OCI-LY1 (cell line): Measurements from ENCODE around the gene RPL19.
A peak's percentile ranks its signal among the peaks of the same experiment; 100 is the strongest.

Experiments
- H2AFZ ChIP-seq: fragments of 200-600 bp; sonication (generic), shearing (Covaris generic); 2 replicates; pipeline ENCODE4 v1.6.0; 2014; ENCODE audit warnings: antibody characterized with exemption, mild to moderate bottlenecking, low read length
- H3F3A ChIP-seq: fragments of 200-600 bp; sonication (generic), shearing (Covaris generic); 2 replicates; pipeline ENCODE4 v1.6.0; 2014; ENCODE audit warnings: mild to moderate bottlenecking, antibody characterized with exemption, low read length, moderate library complexity; ENCODE audit not compliant: insufficient read depth
- H3K27ac ChIP-seq: fragments of 200-600 bp; sonication (generic); 2 replicates; pipeline ENCODE4 v1.5.1; 2014; ENCODE audit warnings: low read length, mixed run types, mild to moderate bottlenecking, low read depth; ENCODE audit not compliant: poor library complexity, severe bottlenecking
- H3K27me3 ChIP-seq: fragments of 200-600 bp; sonication (generic); 2 replicates; pipeline ENCODE4 v1.6.0; 2014; ENCODE audit warnings: antibody characterized with exemption, mild to moderate bottlenecking, low read length, moderate library complexity; ENCODE audit not compliant: insufficient read depth
- H3K36me3 ChIP-seq: fragments of 200-600 bp; sonication (generic); 2 replicates; pipeline ENCODE4 v1.6.1; 2014; ENCODE audit warnings: mild to moderate bottlenecking, antibody characterized with exemption, low read length, moderate library complexity, mixed read lengths; ENCODE audit not compliant: insufficient read depth
- H3K4me1 ChIP-seq: fragments of 200-600 bp; sonication (generic); 2 replicates; pipeline ENCODE4 v1.5.1; 2014; ENCODE audit warnings: mild to moderate bottlenecking, low read length, moderate library complexity; ENCODE audit not compliant: insufficient read depth, severe bottlenecking
- H3K4me2 ChIP-seq: fragments of 200-600 bp; sonication (generic), shearing (Covaris generic); 2 replicates; pipeline ENCODE4 v1.6.1; 2014; ENCODE audit warnings: low read length
- H3K4me3 ChIP-seq: fragments of 200-600 bp; sonication (generic); 2 replicates; pipeline ENCODE4 v1.5.1; 2014; ENCODE audit warnings: low read length, low read depth, mild to moderate bottlenecking, mixed read lengths; ENCODE audit not compliant: poor library complexity, severe bottlenecking
- H3K79me2 ChIP-seq: fragments of 200-600 bp; shearing (Covaris generic); 2 replicates; pipeline ENCODE4 v1.6.1; 2016; ENCODE audit warnings: mixed run types, low read length, mixed read lengths; ENCODE audit not compliant: insufficient read depth
- H3K9ac ChIP-seq: fragments of 200-600 bp; sonication (generic), shearing (Covaris generic); 2 replicates; pipeline ENCODE4 v1.6.1; 2014; ENCODE audit warnings: mild to moderate bottlenecking, low read length, mixed read lengths
- H3K9me2 ChIP-seq: fragments of 200-600 bp; sonication (generic), shearing (Covaris generic); 2 replicates; pipeline ENCODE4 v1.6.1; 2014; ENCODE audit warnings: low read depth, mild to moderate bottlenecking, low read length, mixed read lengths
- H3K9me3 ChIP-seq: fragments of 200-600 bp; shearing (Covaris generic); 2 replicates; pipeline ENCODE4 v1.6.1; 2014; ENCODE audit warnings: low read length, mixed read lengths
- H4K20me1 ChIP-seq: fragments of 200-600 bp; sonication (generic), shearing (Covaris generic); 2 replicates; pipeline ENCODE4 v1.6.0; 2016; ENCODE audit warnings: mild to moderate bottlenecking, low read length; ENCODE audit not compliant: insufficient read depth
- EZH2 ChIP-seq: fragments of 200-600 bp; sonication (generic), shearing (Covaris generic); IDR thresholded peaks from 2 replicates; pipeline ENCODE4 v1.8.0; 2017; ENCODE audit warnings: borderline replicate concordance, mixed run types, mild to moderate bottlenecking, antibody characterized with exemption, low read length, moderate library complexity, mixed read lengths
- TF ChIP-seq, protein P1 (sequence below): fragments of 200-600 bp; sonication (generic), shearing (Covaris generic); IDR thresholded peaks from 2 replicates; pipeline ENCODE4 v1.5.1; 2017; ENCODE audit warnings: mild to moderate bottlenecking, antibody characterized with exemption, low read length, moderate library complexity, mixed read lengths

The RPL19 gene

DNA sequence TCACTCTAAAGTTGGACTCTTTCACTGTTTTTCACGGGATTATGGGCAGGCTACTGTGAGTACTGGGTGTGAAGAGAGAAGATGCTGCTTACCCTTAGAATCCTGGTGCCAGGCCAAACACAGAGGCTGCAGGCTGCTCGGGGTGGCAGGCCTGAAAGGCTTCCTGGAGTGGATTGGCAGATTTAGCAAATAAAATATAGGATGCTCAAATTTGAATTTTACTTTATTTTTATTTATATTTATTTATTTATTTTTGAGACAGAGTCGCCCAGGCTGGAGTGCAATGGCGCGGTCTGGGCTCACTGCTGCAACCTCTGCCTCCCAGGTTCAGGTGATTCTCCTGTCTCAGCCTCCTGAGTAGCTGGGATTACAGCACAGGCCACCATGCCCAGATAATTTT, 40.5 kb downstream of the RPL19 start:
- Histone ChIP-seq H3K79me2 (no peaks in the 10 kb centered on the region), H3K9me2 (no peaks in the 10 kb centered on the region), H4K20me1 (no peaks in the 10 kb centered on the region), H3K4me3 (no peak overlapping the region), H3K9ac (no peak overlapping the region), H3K9me3 (no peaks in the 10 kb centered on the region), H3F3A (no peaks in the 10 kb centered on the region), H3K4me1 (peaks cover 24% of the 10 kb centered on the region), H3K27ac (no peak overlapping the region), H3K36me3 (no peaks in the 10 kb centered on the region), H2AFZ (no peak overlapping the region), H3K27me3 (no peaks in the 10 kb centered on the region), H3K4me2 (no peak overlapping the region)
- TF ChIP-seq EZH2: no peak
- TF ChIP-seq, protein P1, sequence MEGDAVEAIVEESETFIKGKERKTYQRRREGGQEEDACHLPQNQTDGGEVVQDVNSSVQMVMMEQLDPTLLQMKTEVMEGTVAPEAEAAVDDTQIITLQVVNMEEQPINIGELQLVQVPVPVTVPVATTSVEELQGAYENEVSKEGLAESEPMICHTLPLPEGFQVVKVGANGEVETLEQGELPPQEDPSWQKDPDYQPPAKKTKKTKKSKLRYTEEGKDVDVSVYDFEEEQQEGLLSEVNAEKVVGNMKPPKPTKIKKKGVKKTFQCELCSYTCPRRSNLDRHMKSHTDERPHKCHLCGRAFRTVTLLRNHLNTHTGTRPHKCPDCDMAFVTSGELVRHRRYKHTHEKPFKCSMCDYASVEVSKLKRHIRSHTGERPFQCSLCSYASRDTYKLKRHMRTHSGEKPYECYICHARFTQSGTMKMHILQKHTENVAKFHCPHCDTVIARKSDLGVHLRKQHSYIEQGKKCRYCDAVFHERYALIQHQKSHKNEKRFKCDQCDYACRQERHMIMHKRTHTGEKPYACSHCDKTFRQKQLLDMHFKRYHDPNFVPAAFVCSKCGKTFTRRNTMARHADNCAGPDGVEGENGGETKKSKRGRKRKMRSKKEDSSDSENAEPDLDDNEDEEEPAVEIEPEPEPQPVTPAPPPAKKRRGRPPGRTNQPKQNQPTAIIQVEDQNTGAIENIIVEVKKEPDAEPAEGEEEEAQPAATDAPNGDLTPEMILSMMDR: no peak

DNA sequence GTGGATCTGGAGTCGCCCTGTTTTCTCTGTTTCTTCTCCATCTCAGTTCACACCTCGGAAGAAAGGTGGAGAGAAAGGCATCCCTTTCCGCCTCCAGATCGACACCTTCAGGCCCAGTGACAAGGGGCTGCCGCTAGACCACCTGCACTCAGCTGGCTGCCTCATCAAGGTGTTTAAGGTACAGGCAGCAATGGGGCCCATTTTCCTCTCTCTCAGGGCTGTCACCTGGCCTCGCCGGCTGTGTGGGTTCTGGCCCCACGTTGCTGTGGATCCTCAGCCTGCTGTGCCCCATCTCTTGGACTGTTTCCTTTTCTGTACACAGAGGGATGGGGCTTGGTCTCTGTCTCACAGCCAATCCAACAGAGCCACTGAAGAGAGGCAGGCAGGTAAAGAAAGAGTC, 43.1 kb downstream of the RPL19 start:
- no peaks in the 10 kb centered on the region for H3K79me2 ChIP-seq
- H3F3A ChIP-seq: no peaks in the 10 kb centered on the region
- H3K4me1 ChIP-seq: peaks cover 24% of the 10 kb centered on the region
- H3K9me3 ChIP-seq: no peaks in the 10 kb centered on the region
- TF ChIP-seq, protein P1: no peak
- no peak for TF ChIP-seq EZH2
- H3K9ac ChIP-seq: no peak overlapping the region
- H3K36me3 ChIP-seq: no peaks in the 10 kb centered on the region
- no peaks in the 10 kb centered on the region for H4K20me1 ChIP-seq
- H3K9me2 ChIP-seq: no peaks in the 10 kb centered on the region
- H2AFZ ChIP-seq: no peak overlapping the region
- H3K27ac ChIP-seq: no peak overlapping the region
- no peak overlapping the region for H3K4me2 ChIP-seq
- H3K4me3 ChIP-seq: no peak overlapping the region
- H3K27me3 ChIP-seq: no peaks in the 10 kb centered on the region

DNA sequence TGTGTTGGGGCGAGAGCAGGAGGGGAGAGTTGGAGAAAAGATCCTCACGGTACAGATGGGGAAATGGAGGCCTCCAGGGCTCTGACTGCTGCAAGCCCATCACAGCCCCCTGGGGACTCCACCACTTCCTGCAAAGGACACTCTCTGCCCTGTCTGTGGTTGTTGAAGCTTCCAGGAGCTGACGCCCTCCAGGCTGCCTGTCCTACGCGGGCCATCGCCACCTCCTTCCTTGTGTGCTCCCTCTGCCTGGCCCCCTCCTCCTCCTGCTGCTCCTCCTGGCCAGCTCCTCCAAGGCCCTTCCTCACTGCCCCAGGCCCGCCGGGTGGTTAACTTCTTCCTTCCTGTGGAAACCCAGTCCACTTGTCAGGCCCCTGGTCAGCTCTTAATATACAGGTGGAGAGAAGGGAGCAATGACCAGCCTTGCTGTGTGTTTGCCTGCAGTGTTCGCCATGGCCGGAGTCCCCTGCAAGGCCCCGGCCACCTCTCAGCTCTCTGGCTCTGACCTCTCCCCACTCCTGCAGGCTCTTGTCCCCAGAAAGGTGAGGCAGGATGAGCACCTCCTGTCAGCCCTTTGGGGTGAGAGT, 44.0 kb downstream of the RPL19 start:
- Histone ChIP-seq H2AFZ (no peak overlapping the region), H3K9ac (no peak overlapping the region), H3F3A (no peaks in the 10 kb centered on the region), H3K79me2 (no peaks in the 10 kb centered on the region), H3K9me2 (no peaks in the 10 kb centered on the region), H3K27me3 (no peaks in the 10 kb centered on the region), H3K4me2 (0 out of 2 replicates have a peak overlapping the region, but pooled peaks have one; percentile 3), H3K4me1 (peaks cover 16% of the 10 kb centered on the region), H3K27ac (no peak overlapping the region), H3K4me3 (no peak overlapping the region), H3K9me3 (no peaks in the 10 kb centered on the region), H3K36me3 (no peaks in the 10 kb centered on the region), H4K20me1 (no peaks in the 10 kb centered on the region)
- TF ChIP-seq, protein P1: no peak
- TF ChIP-seq EZH2: no peak
